Activated gamma-delta T cell (primary cell): ENCODE results near the gene CMA1.
"Not testable (repeated sequence)": the region's sequence is repeated elsewhere in the genome, so short reads cannot be mapped to it uniquely, and the experiment has no call there.

Experiments
- DNase-seq: peaks from one replicate; lab custom pipeline; 2025; lab: John Stamatoyannopoulos, UW
- total RNA-seq, 2 donors: gene quantifications; one replicate each; lab custom pipeline; 2026; lab: John Stamatoyannopoulos, UW

The CMA1 gene
- total RNA-seq: 0 reads per million in 2 donors

GRCh38 chr14:24508155-24508840, at the start of gene CMA1:
TSS of gene CMA1 (minus strand) at chr14:24508265. CDS start at chr14:24508235, 30 bp downstream.
- no peak for DNase-seq

GRCh38 chr14:24556756-24557155, 48.7 kb upstream of the CMA1 start:
- no peak for DNase-seq

- not testable (repeated sequence) for DNase-seq
Measured at GRCh38 chr14:24549064-24549463, 41.0 kb upstream of the CMA1 start.

GRCh38 chr14:24542346-24542936, 34.4 kb upstream of the CMA1 start:
- no peak for DNase-seq

GRCh38 chr14:24535737-24536136, 27.7 kb upstream of the CMA1 start:
- DNase-seq: no peak

- no peak for DNase-seq
Measured at GRCh38 chr14:24534286-24534685, 26.2 kb upstream of the CMA1 start.

GRCh38 chr14:24525877-24526620, 18.0 kb upstream of the CMA1 start:
- DNase-seq: not testable (repeated sequence)

GRCh38 chr14:24518851-24519250, 10.8 kb upstream of the CMA1 start:
- no peak for DNase-seq

GRCh38 chr14:24514209-24514608, 6.1 kb upstream of the CMA1 start:
- DNase-seq: no peak

- no peak for DNase-seq
Measured at GRCh38 chr14:24513009-24513408, 4.9 kb upstream of the CMA1 start.

GRCh38 chr14:24506443-24506842, 1.6 kb downstream of the CMA1 start:
- DNase-seq: no peak

- DNase-seq: no peak
Measured at GRCh38 chr14:24504425-24504950, 3.6 kb downstream of the CMA1 start.

GRCh38 chr14:24491586-24492408, 16.3 kb downstream of the CMA1 start:
- not testable (repeated sequence) for DNase-seq

GRCh38 chr14:24483604-24484252, 24.3 kb downstream of the CMA1 start:
- DNase-seq: no peak

- not testable (repeated sequence) for DNase-seq
Measured at GRCh38 chr14:24482699-24483303, 25.3 kb downstream of the CMA1 start.

GRCh38 chr14:24481622-24482324, 26.3 kb downstream of the CMA1 start:
- DNase-seq: no peak

GRCh38 chr14:24479999-24480398, 28.1 kb downstream of the CMA1 start:
- not testable (repeated sequence) for DNase-seq

GRCh38 chr14:24475261-24475660, 32.8 kb downstream of the CMA1 start:
- no peak for DNase-seq

- no peak for DNase-seq
Measured at GRCh38 chr14:24473211-24473610, 34.9 kb downstream of the CMA1 start.

GRCh38 chr14:24470450-24470849, 37.6 kb downstream of the CMA1 start:
- not testable (repeated sequence) for DNase-seq
